MM.1S (cell line): ENCODE results near the gene HIGD2A.

Source experiments
- DNase-seq: peaks from one replicate; pipeline ENCODE4 v3.0.0-alpha.2; 2015
- H2AFZ ChIP-seq: fragments of 300-600 bp; sonication (generic); 2 replicates; pipeline ENCODE4 v1.6.0; 2016; ENCODE audit warnings: antibody characterized with exemption, low read length
- H3F3A ChIP-seq: fragments of 300-600 bp; sonication (generic); 2 replicates; pipeline ENCODE4 v1.6.1; 2016; ENCODE audit warnings: mild to moderate bottlenecking, antibody characterized with exemption, low read length, moderate library complexity, mixed read lengths; ENCODE audit not compliant: insufficient read depth
- H3K27ac ChIP-seq: fragments of 300-600 bp; sonication (generic); 2 replicates; pipeline ENCODE4 v1.5.1; 2016; ENCODE audit warnings: mild to moderate bottlenecking, low read length
- H3K27me3 ChIP-seq: fragments of 300-600 bp; sonication (generic); replicated peaks from 2 replicates; pipeline ENCODE4 v1.6.0; 2016; ENCODE audit warnings: low read length; ENCODE audit not compliant: insufficient read depth
- H3K36me3 ChIP-seq: fragments of 300-600 bp; sonication (generic); replicated peaks from 2 replicates; pipeline ENCODE4 v1.6.1; 2016; ENCODE audit warnings: mild to moderate bottlenecking, low read length, mixed read lengths; ENCODE audit not compliant: insufficient read depth
- H3K4me1 ChIP-seq: fragments of 300-600 bp; sonication (generic); 2 replicates; pipeline ENCODE4 v1.6.1; 2016; ENCODE audit warnings: low read length, mixed read lengths
- H3K4me2 ChIP-seq: fragments of 300-600 bp; sonication (generic); 2 replicates; pipeline ENCODE4 v1.6.0; 2016; ENCODE audit warnings: low read depth, low read length
- H3K4me3 ChIP-seq: fragments of 300-600 bp; sonication (generic); 2 replicates; pipeline ENCODE4 v1.5.1; 2016; ENCODE audit warnings: low read length, mixed read lengths
- H3K79me2 ChIP-seq: fragments of 300-600 bp; sonication (generic); 2 replicates; pipeline ENCODE4 v1.6.1; 2016; ENCODE audit warnings: mixed run types, low read length, mixed read lengths
- H3K9ac ChIP-seq: fragments of 300-600 bp; sonication (generic); 2 replicates; pipeline ENCODE4 v1.6.1; 2016; ENCODE audit warnings: low read length, mixed read lengths
- H3K9me2 ChIP-seq: fragments of 300-600 bp; sonication (generic); replicated peaks from 2 replicates; pipeline ENCODE4 v1.6.1; 2016; ENCODE audit warnings: mild to moderate bottlenecking, low read length, mixed read lengths; ENCODE audit not compliant: insufficient read depth
- H3K9me3 ChIP-seq: fragments of 300-600 bp; sonication (generic); replicated peaks from 2 replicates; pipeline ENCODE4 v1.6.1; 2016; ENCODE audit warnings: mild to moderate bottlenecking, low read length, mixed read lengths; ENCODE audit not compliant: insufficient read depth
- H4K20me1 ChIP-seq: fragments of 300-600 bp; sonication (generic); 2 replicates; pipeline ENCODE4 v1.6.1; 2016; ENCODE audit warnings: mild to moderate bottlenecking, low read length, moderate library complexity, mixed read lengths; ENCODE audit not compliant: insufficient read depth
- CTCF ChIP-seq: fragments of 300-600 bp; sonication (generic); IDR thresholded peaks from 2 replicates; pipeline ENCODE4 v1.5.1; 2016; ENCODE audit warnings: antibody characterized with exemption, low read length, mixed read lengths
- EZH2 ChIP-seq: fragments of 300-600 bp; sonication (generic); optimal IDR thresholded peaks from 2 replicates; pipeline ENCODE3; 2017; ENCODE audit warnings: low read depth, mild to moderate bottlenecking, antibody characterized with exemption, low read length, mixed read lengths
- EZH2phosphoT487 ChIP-seq: fragments of 300-600 bp; sonication (generic); IDR thresholded peaks from 2 replicates; pipeline ENCODE4 v1.6.1; 2018; ENCODE audit warnings: antibody characterized with exemption, low read length

The HIGD2A gene

GRCh38 chr5:176365351-176366231, 23.0 kb upstream of the HIGD2A start, which contains the start of gene ARL10:
Gene ARL10 (plus strand): TSS chr5:176365487. CDS start chr5:176365564, 77 bp downstream.
- peaks cover 9% of the 10 kb centered on the region for H3K79me2 ChIP-seq
- no peaks in the 10 kb centered on the region for H3K36me3 ChIP-seq
- peak within 1 kb of the TSS; percentile 59 for H3K4me2 ChIP-seq
- H3K9me2 ChIP-seq, result no peaks in the 10 kb centered on the region
- no peak within 1 kb of the TSS for H2AFZ ChIP-seq
- no peaks in the 10 kb centered on the region; the same call in 1 of the 2 replicates for H3F3A ChIP-seq
- H3K4me1 ChIP-seq, result 0 out of 2 replicates have a peak, but pooled peaks cover 5% of the 10 kb centered on the region
- no peak for DNase-seq
- H3K27me3 ChIP-seq, result peaks cover 32% of the 10 kb centered on the region
- H3K9me3 ChIP-seq, result no peaks in the 10 kb centered on the region
- H3K4me3 ChIP-seq, result no peak within 1 kb of the TSS; the same call in 1 of the 2 replicates
- H3K9ac ChIP-seq, result no peak within 1 kb of the TSS
- H4K20me1 ChIP-seq, result no peaks in the 10 kb centered on the region
- TF ChIP-seq CTCF, result no peak
- TF ChIP-seq EZH2phosphoT487, result no peak
- TF ChIP-seq EZH2, result no peak
- no peak within 1 kb of the TSS for H3K27ac ChIP-seq

- peaks cover 32% of the 10 kb centered on the region for H3K27me3 ChIP-seq
- H3K4me1 ChIP-seq, result 0 out of 2 replicates have a peak, but pooled peaks cover 5% of the 10 kb centered on the region
- no peaks in the 10 kb centered on the region for H3K9me3 ChIP-seq
- TF ChIP-seq EZH2 (no peak), EZH2phosphoT487 (no peak), CTCF (no peak)
- no peak overlapping the region for H3K4me2 ChIP-seq
- H4K20me1 ChIP-seq, result no peaks in the 10 kb centered on the region
- H2AFZ ChIP-seq, result no peak overlapping the region
- H3K9ac ChIP-seq, result no peak overlapping the region
- H3K9me2 ChIP-seq, result no peaks in the 10 kb centered on the region
- no peak overlapping the region for H3K4me3 ChIP-seq
- DNase-seq, result no peak
- H3F3A ChIP-seq, result no peaks in the 10 kb centered on the region; the same call in 1 of the 2 replicates
- H3K36me3 ChIP-seq, result no peaks in the 10 kb centered on the region
- no peak overlapping the region for H3K27ac ChIP-seq
- H3K79me2 ChIP-seq, result peaks cover 2% of the 10 kb centered on the region
These were observed 22.2 kb upstream of the HIGD2A start for GRCh38 chr5:176366232-176366894.

GRCh38 chr5:176368726-176369125, 19.8 kb upstream of the HIGD2A start:
- no peaks in the 10 kb centered on the region for H4K20me1 ChIP-seq
- no peaks in the 10 kb centered on the region for H3K79me2 ChIP-seq
- no peaks in the 10 kb centered on the region for H3K36me3 ChIP-seq
- H3K4me3 ChIP-seq, result no peak overlapping the region
- TF ChIP-seq EZH2phosphoT487 (no peak), CTCF (no peak), EZH2 (no peak)
- no peak overlapping the region for H3K27ac ChIP-seq
- H3K4me1 ChIP-seq, result no peaks in the 10 kb centered on the region
- H3K9ac ChIP-seq, result no peak overlapping the region
- H3K9me2 ChIP-seq, result no peaks in the 10 kb centered on the region
- no peak overlapping the region for H2AFZ ChIP-seq
- H3K27me3 ChIP-seq, result peaks cover 32% of the 10 kb centered on the region
- no peaks in the 10 kb centered on the region for H3F3A ChIP-seq
- no peaks in the 10 kb centered on the region for H3K9me3 ChIP-seq
- no peak overlapping the region for H3K4me2 ChIP-seq
- no peak for DNase-seq
